GM18502 (cell line): ENCODE data around the gene APBA2.

Source experiments
- ATAC-seq: cut with Tn5 transposase; IDR thresholded peaks from one replicate; pipeline ENCODE4 v1.9.1; 2021; ENCODE audit warnings: mild to moderate bottlenecking; ENCODE audit not compliant: unreplicated experiment, poor library complexity

Gene APBA2

GRCh38 chr15:29106551-29107290, 220.9 kb downstream of the APBA2 start:
- no peak for ATAC-seq

- ATAC-seq = no peak
Measured at GRCh38 chr15:29107291-29107890, 221.6 kb downstream of the APBA2 start.

GRCh38 chr15:29107971-29108645, 222.3 kb downstream of the APBA2 start:
- no peak for ATAC-seq

- no peak for ATAC-seq
Measured at GRCh38 chr15:29109762-29110161, 224.0 kb downstream of the APBA2 start.

- no peak for ATAC-seq
Measured at GRCh38 chr15:29110176-29110575, 224.4 kb downstream of the APBA2 start.

- ATAC-seq = no peak
Measured at GRCh38 chr15:29110733-29111132, 225.0 kb downstream of the APBA2 start.

GRCh38 chr15:29111705-29112281, 226.0 kb downstream of the APBA2 start:
- no peak for ATAC-seq

GRCh38 chr15:29113336-29114220, 227.8 kb downstream of the APBA2 start:
- no peak for ATAC-seq

GRCh38 chr15:29114221-29115092, 228.7 kb downstream of the APBA2 start:
- ATAC-seq = no peak

GRCh38 chr15:29115093-29115991, 229.6 kb downstream of the APBA2 start:
- no peak for ATAC-seq

GRCh38 chr15:29116970-29117700, 231.4 kb downstream of the APBA2 start:
- no peak for ATAC-seq

- no peak for ATAC-seq
Measured at GRCh38 chr15:29117778-29118177, 232.0 kb downstream of the APBA2 start.

GRCh38 chr15:29119847-29120246, 234.1 kb downstream of the APBA2 start:
- ATAC-seq = no peak

GRCh38 chr15:29120593-29121368, 235.0 kb downstream of the APBA2 start:
- no peak for ATAC-seq

GRCh38 chr15:29121369-29121656, 235.5 kb downstream of the APBA2 start:
- ATAC-seq = no peak

GRCh38 chr15:29121907-29122306, 236.1 kb downstream of the APBA2 start:
- no peak for ATAC-seq

- ATAC-seq = no peak
Measured at GRCh38 chr15:29122506-29122905, 236.7 kb downstream of the APBA2 start.
